ENCODE measurements around the gene PTPN3.
"Not testable (repeated sequence)": the region's sequence is repeated elsewhere in the genome, so short reads cannot be mapped to it uniquely, and the experiment has no call there.

Gene PTPN3

DNA sequence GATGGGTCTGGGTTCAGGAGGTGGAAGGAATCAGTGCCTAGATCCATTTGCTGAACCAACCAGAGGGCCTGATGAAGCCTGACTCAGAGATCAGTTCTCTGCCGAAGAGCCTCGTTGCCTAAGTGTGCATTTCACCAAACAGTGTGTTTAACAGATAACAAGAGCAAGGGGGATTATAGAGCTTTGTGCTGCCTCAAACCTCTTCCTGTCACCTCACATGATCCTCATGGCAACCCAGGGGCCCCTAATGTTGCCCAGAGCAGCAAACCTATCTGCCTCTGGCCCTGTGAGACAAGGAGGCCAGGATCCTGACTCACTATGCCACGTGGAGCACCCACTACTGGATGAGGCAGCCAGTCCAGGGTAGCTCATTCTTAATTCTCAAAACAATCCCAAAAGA lies 110.9 kb downstream of the PTPN3 start:
- H3K4me1 Mint-ChIP-seq (ENCODE audit: low read depth in 2 of 2): no peaks in the 10 kb centered on the region
- DNase-seq: no peak
- H3K27me3 Mint-ChIP-seq: peaks cover 29 to 52% of the 10 kb centered on the region in 2 donors

GRCh38 chr9:109385499-109385898 lies 112.6 kb downstream of the PTPN3 start:
- H3K4me1 Mint-ChIP-seq (ENCODE audit: low read depth in 2 of 2): no peaks in the 10 kb centered on the region
- no peaks in the 10 kb centered on the region for H3K9me3 Mint-ChIP-seq
- ATAC-seq (replicated peaks) (no peak), DNase-seq (no peak)
- H3K4me3 Mint-ChIP-seq: no peak overlapping the region
- H3K27ac Mint-ChIP-seq: no peak overlapping the region
- H3K36me3 Mint-ChIP-seq (ENCODE audit: insufficient read depth): no peaks in the 10 kb centered on the region
- peaks cover 29 to 54% of the 10 kb centered on the region in 2 donors for H3K27me3 Mint-ChIP-seq

More for the DNA sequence above, 110.9 kb downstream of the PTPN3 start:
- no peaks in the 10 kb centered on the region for H3K36me3 Mint-ChIP-seq (ENCODE audit: insufficient read depth)
- no peak for ATAC-seq (replicated peaks)
- no peak overlapping the region for H3K4me3 Mint-ChIP-seq
- H3K27ac Mint-ChIP-seq: no peak overlapping the region
- H3K9me3 Mint-ChIP-seq: no peaks in the 10 kb centered on the region

DNA sequence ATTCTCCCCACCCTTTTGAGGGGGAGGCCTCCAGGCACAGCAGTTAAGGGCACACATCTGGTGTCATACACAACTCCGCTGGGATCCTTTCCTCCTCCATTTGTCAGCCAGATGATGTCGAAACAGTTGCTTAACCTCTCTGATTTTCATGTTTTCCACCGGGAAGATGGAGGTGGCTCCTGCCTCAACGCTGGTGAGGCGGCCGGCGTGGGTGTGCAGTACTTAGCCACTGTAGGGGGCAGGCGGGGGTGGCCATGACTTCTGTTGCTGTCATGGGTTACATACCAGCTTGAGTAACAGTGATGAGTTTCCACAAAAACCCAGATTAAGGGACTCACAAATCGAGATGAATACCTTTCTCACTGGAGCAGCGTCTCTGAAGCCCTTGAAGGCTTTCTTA lies 114.2 kb downstream of the PTPN3 start:
- no peaks in the 10 kb centered on the region for H3K4me1 Mint-ChIP-seq (ENCODE audit: low read depth in 2 of 2)
- H3K4me3 Mint-ChIP-seq: no peak overlapping the region
- DNase-seq (no peak), ATAC-seq (replicated peaks) (no peak)
- H3K36me3 Mint-ChIP-seq (ENCODE audit: insufficient read depth): no peaks in the 10 kb centered on the region
- no peaks in the 10 kb centered on the region for H3K9me3 Mint-ChIP-seq
- H3K27me3 Mint-ChIP-seq: peaks cover 29 to 63% of the 10 kb centered on the region in 2 donors
- H3K27ac Mint-ChIP-seq: no peak overlapping the region

DNA sequence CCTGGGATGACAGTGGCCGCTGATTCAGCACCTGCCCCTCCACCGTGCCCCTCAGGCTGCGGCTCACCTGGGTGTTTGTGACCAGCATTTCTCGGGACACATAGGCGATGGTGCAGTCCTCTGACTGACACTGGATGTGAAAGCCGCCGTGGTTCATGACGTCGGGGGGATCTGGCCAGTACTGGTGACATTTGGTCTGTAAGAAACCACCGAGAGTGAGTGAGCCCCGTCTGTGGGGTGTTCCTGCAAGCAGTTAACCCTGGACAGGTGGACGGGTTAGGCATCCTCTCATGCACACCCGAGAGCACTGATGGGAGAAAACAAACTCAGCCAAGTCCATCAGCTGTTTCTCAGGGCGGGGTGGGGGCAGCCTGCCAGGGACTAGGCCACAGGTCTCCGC lies 114.8 kb downstream of the PTPN3 start:
- no peak overlapping the region for H3K4me3 Mint-ChIP-seq
- no peaks in the 10 kb centered on the region for H3K36me3 Mint-ChIP-seq (ENCODE audit: insufficient read depth)
- peaks cover 33 to 66% of the 10 kb centered on the region in 2 donors for H3K27me3 Mint-ChIP-seq
- DNase-seq (no peak), ATAC-seq (replicated peaks) (no peak)
- H3K9me3 Mint-ChIP-seq: no peaks in the 10 kb centered on the region
- no peaks in the 10 kb centered on the region for H3K4me1 Mint-ChIP-seq (ENCODE audit: low read depth in 2 of 2)
- H3K27ac Mint-ChIP-seq: no peak overlapping the region

GRCh38 chr9:109382585-109382984 lies 115.5 kb downstream of the PTPN3 start:
- DNase-seq: no peak
- H3K27me3 Mint-ChIP-seq: peaks cover 28 to 60% of the 10 kb centered on the region in 2 donors
- H3K4me3 Mint-ChIP-seq: no peak overlapping the region
- H3K4me1 Mint-ChIP-seq (ENCODE audit: low read depth in 2 of 2): no peaks in the 10 kb centered on the region
- ATAC-seq (replicated peaks): no peak
- no peak overlapping the region for H3K27ac Mint-ChIP-seq
- no peaks in the 10 kb centered on the region for H3K36me3 Mint-ChIP-seq (ENCODE audit: insufficient read depth)
- no peaks in the 10 kb centered on the region for H3K9me3 Mint-ChIP-seq

DNA sequence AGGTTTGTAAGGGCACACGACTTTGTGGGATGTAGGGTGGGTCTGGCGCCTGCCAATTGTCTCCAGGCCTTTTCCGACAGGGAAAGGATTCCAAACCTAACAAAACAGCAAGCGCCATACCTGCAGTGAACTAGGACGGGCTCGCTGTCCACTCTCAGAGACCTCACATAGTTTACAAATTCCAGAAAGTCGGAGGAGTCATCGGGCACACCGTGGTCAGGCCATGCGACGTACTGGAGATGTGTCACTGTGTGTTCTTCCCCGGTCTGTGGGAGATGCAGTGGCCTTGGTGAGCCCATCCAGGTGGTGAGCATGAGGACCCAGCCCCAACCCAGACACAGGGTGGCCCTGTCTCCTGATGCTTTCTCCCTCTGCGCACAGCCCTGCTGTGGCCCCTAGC lies 115.9 kb downstream of the PTPN3 start:
- Mint-ChIP-seq H3K36me3 (ENCODE audit: insufficient read depth) (no peaks in the 10 kb centered on the region), H3K27ac (no peak overlapping the region), H3K27me3 (peaks cover 28 to 56% of the 10 kb centered on the region in 2 donors), H3K4me1 (ENCODE audit: low read depth in 2 of 2) (no peaks in the 10 kb centered on the region), H3K4me3 (no peak overlapping the region), H3K9me3 (no peaks in the 10 kb centered on the region)
- DNase-seq: no peak
- ATAC-seq (replicated peaks): no peak

- Mint-ChIP-seq H3K36me3 (ENCODE audit: insufficient read depth) (no peaks in the 10 kb centered on the region), H3K9me3 (no peaks in the 10 kb centered on the region), H3K27ac (no peak overlapping the region), H3K27me3 (peaks cover 20 to 46% of the 10 kb centered on the region in 2 donors), H3K4me1 (ENCODE audit: low read depth in 2 of 2) (no peaks in the 10 kb centered on the region), H3K4me3 (no peak overlapping the region)
- ATAC-seq (replicated peaks) (no peak), DNase-seq (no peak)
Measured at GRCh38 chr9:109381011-109381729, 116.9 kb downstream of the PTPN3 start.

DNA sequence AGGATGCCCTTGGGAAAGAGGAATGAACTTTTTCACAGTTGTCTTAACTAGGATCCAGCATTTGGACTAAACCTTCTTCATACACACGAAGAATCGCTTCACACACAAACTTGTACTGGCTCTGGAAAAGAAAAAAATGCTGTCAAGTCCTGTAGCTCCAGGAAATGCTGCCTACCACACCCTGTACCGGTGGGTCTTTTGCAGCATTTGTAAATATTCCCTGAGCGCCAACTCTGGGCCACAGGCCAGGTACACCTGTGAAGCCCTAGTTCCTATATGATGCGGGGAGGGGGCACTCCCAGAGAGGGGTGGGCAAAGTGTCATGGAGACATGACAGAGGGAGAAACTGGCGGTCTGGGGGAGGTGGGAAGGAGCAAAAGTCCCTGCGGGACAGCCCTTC lies 118.6 kb downstream of the PTPN3 start:
- H3K9me3 Mint-ChIP-seq: no peaks in the 10 kb centered on the region
- DNase-seq: no peak
- peaks cover 14 to 36% of the 10 kb centered on the region in 2 donors for H3K27me3 Mint-ChIP-seq
- ATAC-seq (replicated peaks): no peak
- no peak overlapping the region for H3K27ac Mint-ChIP-seq
- no peaks in the 10 kb centered on the region for H3K36me3 Mint-ChIP-seq (ENCODE audit: insufficient read depth)
- no peak overlapping the region for H3K4me3 Mint-ChIP-seq
- no peaks in the 10 kb centered on the region for H3K4me1 Mint-ChIP-seq (ENCODE audit: low read depth in 2 of 2)

DNA sequence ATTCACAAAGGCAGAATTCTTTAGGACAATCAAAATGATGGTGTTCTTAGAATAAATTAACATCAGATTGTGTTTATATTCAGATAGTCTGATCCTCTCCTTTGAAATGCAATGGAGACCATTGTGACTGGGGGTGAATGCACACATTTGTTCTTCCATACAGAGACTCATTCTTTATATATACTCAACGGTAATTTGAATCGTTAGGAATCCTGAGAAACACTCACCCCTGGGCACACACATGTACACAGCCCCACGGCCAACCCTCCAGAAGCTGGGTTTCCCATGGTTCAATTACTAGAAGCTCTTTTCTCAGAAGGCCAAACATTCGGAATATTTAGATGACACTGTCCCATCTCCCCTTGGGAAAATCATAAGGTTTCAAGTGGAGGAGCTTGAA lies 119.8 kb downstream of the PTPN3 start:
- DNase-seq: no peak
- no peak for ATAC-seq (replicated peaks)
- H3K4me3 Mint-ChIP-seq: no peak overlapping the region
- no peak overlapping the region for H3K27ac Mint-ChIP-seq
- no peaks in the 10 kb centered on the region for H3K4me1 Mint-ChIP-seq (ENCODE audit: low read depth in 2 of 2)
- H3K9me3 Mint-ChIP-seq: peaks cover 0 to under 1% of the 10 kb centered on the region in 2 donors
- peaks cover 14 to 30% of the 10 kb centered on the region in 2 donors for H3K27me3 Mint-ChIP-seq
- no peaks in the 10 kb centered on the region for H3K36me3 Mint-ChIP-seq (ENCODE audit: insufficient read depth)

- no peak for ATAC-seq (replicated peaks)
Measured at GRCh38 chr9:109372246-109372645, 125.9 kb downstream of the PTPN3 start.

GRCh38 chr9:109371374-109371773 lies 126.7 kb downstream of the PTPN3 start:
- Mint-ChIP-seq H3K9me3 (peaks cover 2 to 7% of the 10 kb centered on the region in 2 donors), H3K36me3 (ENCODE audit: insufficient read depth) (no peaks in the 10 kb centered on the region), H3K4me3 (no peak overlapping the region), H3K27ac (no peak overlapping the region), H3K4me1 (ENCODE audit: low read depth in 2 of 2) (no peaks in the 10 kb centered on the region), H3K27me3 (peaks cover 0 to 9% of the 10 kb centered on the region in 2 donors)
- ATAC-seq (replicated peaks) (no peak), DNase-seq (no peak)

More at GRCh38 chr9:109372246-109372645, 125.9 kb downstream of the PTPN3 start:
- no peak overlapping the region for H3K27ac Mint-ChIP-seq
- DNase-seq: no peak
- no peaks in the 10 kb centered on the region for H3K4me1 Mint-ChIP-seq (ENCODE audit: low read depth in 2 of 2)
- peaks cover 3 to 9% of the 10 kb centered on the region in 2 donors for H3K27me3 Mint-ChIP-seq
- no peak overlapping the region for H3K4me3 Mint-ChIP-seq
- H3K36me3 Mint-ChIP-seq (ENCODE audit: insufficient read depth): no peaks in the 10 kb centered on the region
- peaks cover 2 to 7% of the 10 kb centered on the region in 2 donors for H3K9me3 Mint-ChIP-seq

DNA sequence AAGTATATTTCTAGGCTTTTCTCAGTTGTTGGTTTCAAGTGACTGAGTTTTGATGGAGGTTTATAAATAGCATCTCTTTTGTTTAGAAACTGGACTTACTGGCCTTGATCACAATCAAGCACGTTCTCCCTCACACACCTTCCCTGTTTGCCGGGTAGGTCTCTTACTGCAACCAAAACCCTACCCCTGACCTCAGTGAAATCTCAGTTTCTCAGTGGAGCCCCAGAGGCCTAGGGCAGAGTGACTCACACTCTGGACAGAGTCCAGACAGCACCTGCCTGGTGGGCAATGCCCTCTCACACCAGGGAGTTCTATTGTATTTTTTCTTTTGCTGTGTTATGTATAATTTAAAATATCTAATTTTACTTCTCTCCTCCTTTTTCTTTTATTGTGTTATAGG lies 128.8 kb downstream of the PTPN3 start:
- Mint-ChIP-seq H3K27ac (no peak overlapping the region), H3K36me3 (ENCODE audit: insufficient read depth) (no peaks in the 10 kb centered on the region), H3K9me3 (peaks cover 2 to 7% of the 10 kb centered on the region in 2 donors), H3K4me3 (no peak overlapping the region), H3K27me3 (peaks cover 0 to 9% of the 10 kb centered on the region in 2 donors), H3K4me1 (ENCODE audit: low read depth in 2 of 2) (no peaks in the 10 kb centered on the region)
- ATAC-seq (replicated peaks) (no peak), DNase-seq (no peak)

DNA sequence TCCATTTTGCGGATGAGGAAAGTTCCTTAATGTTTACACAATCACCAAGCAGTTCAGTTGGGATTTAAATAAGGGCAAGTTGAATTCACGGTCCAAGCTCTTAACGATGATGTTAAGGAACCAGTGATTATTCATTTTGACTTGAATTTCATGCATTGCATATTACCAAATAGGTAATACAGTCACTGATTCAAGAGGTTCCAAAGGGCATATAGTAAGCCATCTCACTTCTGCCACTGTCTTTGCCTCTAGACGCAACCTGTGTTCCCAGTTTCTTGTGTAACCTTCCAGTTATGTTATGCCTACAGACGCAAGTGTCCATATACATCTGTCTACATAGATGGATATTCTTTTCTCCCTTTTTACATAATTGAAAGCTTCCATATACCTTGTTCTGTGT lies 137.3 kb downstream of the PTPN3 start:
- H3K36me3 Mint-ChIP-seq (ENCODE audit: insufficient read depth): no peaks in the 10 kb centered on the region
- H3K27me3 Mint-ChIP-seq: peaks cover 0 to 6% of the 10 kb centered on the region in 2 donors
- no peaks in the 10 kb centered on the region for H3K4me1 Mint-ChIP-seq (ENCODE audit: low read depth in 2 of 2)
- H3K4me3 Mint-ChIP-seq: no peak overlapping the region
- H3K27ac Mint-ChIP-seq: no peak overlapping the region
- no peak for ATAC-seq (replicated peaks)
- H3K9me3 Mint-ChIP-seq: no peaks in the 10 kb centered on the region
- DNase-seq: no peak

GRCh38 chr9:109358968-109359603 lies 139.0 kb downstream of the PTPN3 start:
- peaks cover 5 to 22% of the 10 kb centered on the region in 2 donors for H3K27me3 Mint-ChIP-seq
- not testable (repeated sequence) for H3K4me1 Mint-ChIP-seq (ENCODE audit: low read depth in 2 of 2); H3K36me3 Mint-ChIP-seq (ENCODE audit: insufficient read depth); DNase-seq; H3K27ac Mint-ChIP-seq; H3K4me3 Mint-ChIP-seq; H3K9me3 Mint-ChIP-seq; ATAC-seq (replicated peaks)
